Sigmoid colon (tissue), 4 donors: ENCODE data around the gene QRFPR.

Experiments used
- CTCF ChIP-seq, 4 experiments: fragments of 450-650 bp in 3 of 4; fragments of 200-600 bp in 1 of 4; IDR thresholded peaks; one replicate each; pipeline ENCODE4 v1.5.1; 2016 to 2019; ENCODE audit warnings: antibody characterized with exemption in 4 of 4, mild to moderate bottlenecking in 3 of 4, moderate library complexity in 2 of 4
- EP300 ChIP-seq, 4 donors: sonication (generic); formaldehyde crosslinking; IDR thresholded peaks; one replicate each; pipeline ENCODE4 v1.6.1; 2017; ENCODE audit warnings: antibody characterized with exemption in 4 of 4
- POLR2A ChIP-seq, 2 donors: fragments of 450-650 bp; IDR thresholded peaks; one replicate each; pipeline ENCODE4 v1.6.1; 2016; ENCODE audit warnings: antibody characterized with exemption in 2 of 2, mild to moderate bottlenecking in 2 of 2, moderate library complexity in 2 of 2

- TF ChIP-seq CTCF (IDR thresholded peaks at IDR 0.05) = no peak
- no peak for TF ChIP-seq POLR2A (IDR thresholded peaks at IDR 0.05)
- no peak for TF ChIP-seq EP300 (IDR thresholded peaks at IDR 0.05)
Measured at GRCh38 chr4:121379276-121379675, 1.5 kb downstream of the QRFPR start.
